NCI-H345 treated with DMSO at 0.1 percent for 48 hours (cell line): Measurements from ENCODE around the gene C22orf23.
"Not testable (repeated sequence)": the region's sequence is repeated elsewhere in the genome, so short reads cannot be mapped to it uniquely, and the experiment has no call there.

Experiments used
- DNase-seq: peaks from one replicate; lab custom pipeline; 2025; ENCODE audit not compliant: unreplicated experiment; lab: John Stamatoyannopoulos, UW

The C22orf23 gene

GRCh38 chr22:37957232-37957631 is 3.8 kb upstream of the C22orf23 start:
- no peak for DNase-seq

- DNase-seq: not testable (repeated sequence)
Measured at GRCh38 chr22:37955825-37956397, 2.5 kb upstream of the C22orf23 start.

GRCh38 chr22:37954686-37955085 is 1.3 kb upstream of the C22orf23 start:
- DNase-seq: no peak

GRCh38 chr22:37953062-37953436 is 352 bp downstream of the C22orf23 start:
- no peak for DNase-seq

- DNase-seq: not testable (repeated sequence)
Measured at GRCh38 chr22:37952629-37953028, 772 bp downstream of the C22orf23 start.

- DNase-seq: no peak
Measured at GRCh38 chr22:37951305-37951704, 2.1 kb downstream of the C22orf23 start.

GRCh38 chr22:37947142-37947795 is 6.1 kb downstream of the C22orf23 start:
- DNase-seq: not testable (repeated sequence)

GRCh38 chr22:37944423-37944822 is 9.0 kb downstream of the C22orf23 start:
- not testable (repeated sequence) for DNase-seq

- DNase-seq: no peak
Measured at GRCh38 chr22:37943825-37944198, 9.6 kb downstream of the C22orf23 start.

- DNase-seq: no peak
Measured at GRCh38 chr22:37943136-37943824, 10.1 kb downstream of the C22orf23 start.

GRCh38 chr22:37942133-37942532 is 11.3 kb downstream of the C22orf23 start:
- no peak for DNase-seq

GRCh38 chr22:37940698-37941376 is 12.6 kb downstream of the C22orf23 start:
- no peak for DNase-seq

GRCh38 chr22:37933711-37934376 is 19.6 kb downstream of the C22orf23 start:
- no peak for DNase-seq

- DNase-seq: peak; percentile 13
Measured at GRCh38 chr22:37932821-37933578, 20.4 kb downstream of the C22orf23 start.

- DNase-seq: no peak
Measured at GRCh38 chr22:37932401-37932800, 21.0 kb downstream of the C22orf23 start.

GRCh38 chr22:37931893-37932389 is 21.5 kb downstream of the C22orf23 start:
- DNase-seq: no peak

- DNase-seq: no peak
Measured at GRCh38 chr22:37930952-37931440, 22.4 kb downstream of the C22orf23 start.

- DNase-seq: no peak
Measured at GRCh38 chr22:37930270-37930951, 23.0 kb downstream of the C22orf23 start.

GRCh38 chr22:37929390-37929789 is 24.0 kb downstream of the C22orf23 start:
- DNase-seq: no peak

- DNase-seq: no peak
Measured at GRCh38 chr22:37927637-37927936, 25.8 kb downstream of the C22orf23 start.
